Caco-2 (cell line): ENCODE data around the gene CNPY2. TPM values are rescaled to one million over a fixed set of nuclear protein-coding genes. Genes with fewer than 3 reads are reported as not detected.
A peak's percentile ranks its signal among the peaks of the same experiment; 100 is the strongest.
"Not testable (repeated sequence)": the region's sequence is repeated elsewhere in the genome, so short reads cannot be mapped to it uniquely, and the experiment has no call there.

Experiments
- BruUV-seq: library from RNA; stranded (reverse); fragments of 400-500 nt; replicated peaks from 2 replicates; lab custom pipeline; 2021; lab: Mats Ljungman, UMichigan
- CTCF ChIA-PET: fragments of 300-600 bp; sonication (Branson Sonifier 250); formaldehyde crosslinking; loops from one replicate; lab custom pipeline; 2022; ENCODE audit warnings: antibody characterized with exemption; lab: Charles Lee
- POLR2A ChIA-PET: fragments of 300-600 bp; sonication (Branson Sonifier 250); formaldehyde crosslinking; loops from one replicate; lab custom pipeline; 2022; ENCODE audit warnings: antibody characterized with exemption; lab: Charles Lee
- DNase-seq, 2 experiments: peaks; one replicate each; pipeline versions ENCODE4 v3.0.0 to v3.0.0-alpha.2; 2020 to 2022
- H3K27me3 ChIP-seq: replicated peaks from 2 replicates; pipeline ENCODE4 v1.6.0; 2011; ENCODE audit warnings: low read length; ENCODE audit not compliant: control insufficient read depth, insufficient read depth
- H3K36me3 ChIP-seq: 2 replicates; pipeline ENCODE4 v1.5.1; 2011; ENCODE audit warnings: low read length; ENCODE audit not compliant: control insufficient read depth, insufficient read depth
- H3K4me1 ChIP-seq: fragments of 250-450 bp; sonication (Bioruptor Pico); 2 replicates; pipeline ENCODE4 v1.5.1; 2020; ENCODE audit warnings: mild to moderate bottlenecking
- H3K4me3 ChIP-seq: 2 replicates; pipeline ENCODE4 v1.5.1; 2011; ENCODE audit warnings: low read depth, mild to moderate bottlenecking, control low read depth, low read length
- H3K9me3 ChIP-seq: fragments of 250-450 bp; sonication (Bioruptor Pico); 2 replicates; pipeline ENCODE4 v1.5.1; 2020; ENCODE audit warnings: mild to moderate bottlenecking, moderate library complexity
- H3K27ac Mint-ChIP-seq: one replicate; pipeline ENCODE4 v1.8.0; 2022; ENCODE audit warnings: mixed read lengths; ENCODE audit not compliant: unreplicated experiment
- H3K27me3 Mint-ChIP-seq: one replicate; pipeline ENCODE4 v1.8.0; 2022; ENCODE audit warnings: mixed read lengths; ENCODE audit not compliant: insufficient read depth, unreplicated experiment
- H3K36me3 Mint-ChIP-seq: one replicate; pipeline ENCODE4 v1.8.0; 2022; ENCODE audit warnings: mild to moderate bottlenecking, mixed read lengths; ENCODE audit not compliant: insufficient read depth, unreplicated experiment
- H3K4me1 Mint-ChIP-seq: one replicate; pipeline ENCODE4 v1.8.0; 2022; ENCODE audit warnings: low read depth, mixed read lengths; ENCODE audit not compliant: unreplicated experiment
- H3K4me3 Mint-ChIP-seq: one replicate; pipeline ENCODE4 v1.8.0; 2022; ENCODE audit warnings: mild to moderate bottlenecking, moderate library complexity, mixed read lengths; ENCODE audit not compliant: unreplicated experiment
- H3K9me3 Mint-ChIP-seq: one replicate; pipeline ENCODE4 v1.8.0; 2022; ENCODE audit warnings: mixed read lengths; ENCODE audit not compliant: unreplicated experiment
- intact Hi-C: fragments of 100-400 bp; cut with micrococcal nuclease; formaldehyde crosslinking; loops from one replicate; pipeline ENCODE4 v1.10.0; 2022; ENCODE audit not compliant: unreplicated experiment
- total RNA-seq: library from RNA; stranded (reverse); gene quantifications from 2 replicates; pipeline ENCODE4 v1.2.3, GENCODE V29; 2022
- TF ChIP-seq, protein P1 (sequence below), 2 experiments: fragments of 200-600 bp in 1 of 2; IDR thresholded peaks; 1 replicate in 1 of 2; 2 replicates in 1 of 2; pipeline versions ENCODE4 v1.5.1 to v1.8.0; 2011 to 2022; ENCODE audit warnings: antibody characterized with exemption in 1 of 2, control low read depth in 1 of 2, inconsistent platforms in 1 of 2, low read depth in 1 of 2, low read length in 1 of 2, mild to moderate bottlenecking in 1 of 2, moderate library complexity in 1 of 2; ENCODE audit not compliant: insufficient read depth in 1 of 2, severe bottlenecking in 1 of 2, unreplicated experiment in 1 of 2

CNPY2 gene
- total RNA-seq, 1 experiment from 2014 or later: 204 TPM

DNA sequence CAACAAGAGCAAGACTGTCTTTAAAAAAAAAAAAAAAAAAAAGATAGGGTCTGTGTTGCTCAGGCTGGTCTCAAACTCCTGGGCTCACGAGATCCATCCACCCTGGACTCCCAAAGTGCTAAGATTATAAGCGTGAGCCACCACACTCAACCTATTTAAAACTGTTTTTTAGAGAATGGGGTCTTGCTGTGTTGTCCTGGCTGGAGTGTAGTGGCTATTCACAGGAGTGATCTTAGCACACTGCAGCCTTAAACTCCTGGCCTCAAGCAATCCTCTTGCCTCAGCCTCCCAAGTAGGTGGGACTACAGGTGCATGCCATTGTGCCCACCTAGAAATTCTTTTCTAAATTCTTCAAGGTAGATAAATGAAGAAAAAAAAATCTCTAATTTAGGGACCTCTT is 41.5 kb downstream of the CNPY2 start:
- Mint-ChIP-seq H3K9me3 (no peaks in the 10 kb centered on the region), H3K27ac (no peak overlapping the region), H3K36me3 (peaks cover 88% of the 10 kb centered on the region), H3K4me1 (no peaks in the 10 kb centered on the region), H3K27me3 (no peaks in the 10 kb centered on the region), H3K4me3 (no peak overlapping the region)
- no TSS peak for BruUV-seq
- Histone ChIP-seq H3K4me3 (no peak overlapping the region), H3K9me3 (no peaks in the 10 kb centered on the region), H3K4me1 (no peaks in the 10 kb centered on the region), H3K27me3 (no peaks in the 10 kb centered on the region), H3K36me3 (no peaks in the 10 kb centered on the region; the same call in none of the 2 replicates)
- intact Hi-C loops: loop anchor here (5.0 kb wide), 1 partner anchor 82 kb away; no protein-coding TSS in a partner anchor
- DNase-seq: no peak
- ChIA-PET POLR2A (interaction anchor here (0.7 kb wide), 1 partner anchor 17 kb away, joined by 3 read pairs; no protein-coding TSS in a partner anchor), CTCF (no interaction called here)
- TF ChIP-seq, protein P1, sequence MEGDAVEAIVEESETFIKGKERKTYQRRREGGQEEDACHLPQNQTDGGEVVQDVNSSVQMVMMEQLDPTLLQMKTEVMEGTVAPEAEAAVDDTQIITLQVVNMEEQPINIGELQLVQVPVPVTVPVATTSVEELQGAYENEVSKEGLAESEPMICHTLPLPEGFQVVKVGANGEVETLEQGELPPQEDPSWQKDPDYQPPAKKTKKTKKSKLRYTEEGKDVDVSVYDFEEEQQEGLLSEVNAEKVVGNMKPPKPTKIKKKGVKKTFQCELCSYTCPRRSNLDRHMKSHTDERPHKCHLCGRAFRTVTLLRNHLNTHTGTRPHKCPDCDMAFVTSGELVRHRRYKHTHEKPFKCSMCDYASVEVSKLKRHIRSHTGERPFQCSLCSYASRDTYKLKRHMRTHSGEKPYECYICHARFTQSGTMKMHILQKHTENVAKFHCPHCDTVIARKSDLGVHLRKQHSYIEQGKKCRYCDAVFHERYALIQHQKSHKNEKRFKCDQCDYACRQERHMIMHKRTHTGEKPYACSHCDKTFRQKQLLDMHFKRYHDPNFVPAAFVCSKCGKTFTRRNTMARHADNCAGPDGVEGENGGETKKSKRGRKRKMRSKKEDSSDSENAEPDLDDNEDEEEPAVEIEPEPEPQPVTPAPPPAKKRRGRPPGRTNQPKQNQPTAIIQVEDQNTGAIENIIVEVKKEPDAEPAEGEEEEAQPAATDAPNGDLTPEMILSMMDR (IDR thresholded peaks at IDR 0.05; ENCODE audit: insufficient read depth in 1 of 2, low read depth in 1 of 2, low read length in 1 of 2, severe bottlenecking in 1 of 2, unreplicated experiment in 1 of 2): no peak

DNA sequence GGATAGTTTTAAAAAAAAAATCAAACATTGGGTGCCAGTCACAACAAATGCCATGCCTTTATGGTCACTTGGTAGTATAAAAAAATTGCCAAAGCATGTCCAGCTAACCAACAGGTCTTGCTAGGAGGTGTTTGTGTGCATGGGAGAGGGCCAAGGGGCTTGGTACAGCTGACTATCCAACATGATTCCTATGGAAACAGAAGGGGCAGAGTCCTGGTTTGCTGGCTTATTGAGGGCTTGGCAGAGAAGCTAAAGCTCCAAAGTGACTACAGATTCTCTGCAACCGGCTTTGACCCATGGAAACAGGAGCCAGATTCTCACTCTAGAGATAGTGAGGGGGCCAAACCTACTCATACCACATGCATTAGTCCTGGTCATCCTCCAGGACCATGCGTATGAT is 43.3 kb downstream of the CNPY2 start:
- H3K4me1 Mint-ChIP-seq, H3K9me3 ChIP-seq, H3K4me3 ChIP-seq, H3K9me3 Mint-ChIP-seq, H3K4me3 Mint-ChIP-seq, H3K27me3 Mint-ChIP-seq, CTCF ChIA-PET, H3K36me3 ChIP-seq, H3K27me3 ChIP-seq, H3K4me1 ChIP-seq, H3K27ac Mint-ChIP-seq, POLR2A ChIA-PET, DNase-seq: not testable (repeated sequence)
- TSS peak; percentile 61 for BruUV-seq
- peaks cover 76% of the 10 kb centered on the region for H3K36me3 Mint-ChIP-seq
- intact Hi-C loops: loop anchor here (5.0 kb wide), 1 partner anchor 80 kb away; no protein-coding TSS in a partner anchor

DNA sequence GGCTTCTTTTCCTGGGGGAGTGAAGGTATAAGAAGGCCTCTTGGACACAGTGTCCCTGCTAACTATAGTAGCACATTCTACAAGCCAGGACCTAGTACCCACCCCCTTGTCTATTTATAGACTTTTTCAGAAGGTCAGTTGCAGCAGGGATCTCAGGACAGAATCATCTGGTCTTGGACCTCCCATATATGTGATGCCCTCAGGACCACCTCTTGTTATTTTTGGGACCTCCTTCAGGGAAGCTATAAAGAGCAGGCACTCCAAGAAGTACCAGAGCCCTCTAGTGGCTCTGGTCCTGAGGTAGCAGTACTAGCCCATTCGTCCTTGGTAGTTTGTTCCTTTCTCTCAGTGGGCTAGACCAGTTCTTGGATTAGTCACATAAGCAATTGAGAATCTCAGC is 44.8 kb downstream of the CNPY2 start:
- Mint-ChIP-seq H3K27ac (no peak overlapping the region), H3K36me3 (peaks cover 64% of the 10 kb centered on the region), H3K27me3 (no peaks in the 10 kb centered on the region), H3K9me3 (no peaks in the 10 kb centered on the region), H3K4me3 (no peak overlapping the region), H3K4me1 (peaks cover 6% of the 10 kb centered on the region)
- TF ChIP-seq, protein P1 (IDR thresholded peaks at IDR 0.05; ENCODE audit: insufficient read depth in 1 of 2, low read depth in 1 of 2, low read length in 1 of 2, severe bottlenecking in 1 of 2, unreplicated experiment in 1 of 2): peak; percentile 25 to 53
- DNase-seq: no peak
- Histone ChIP-seq H3K9me3 (no peaks in the 10 kb centered on the region), H3K4me3 (no peak overlapping the region), H3K4me1 (no peaks in the 10 kb centered on the region), H3K27me3 (no peaks in the 10 kb centered on the region), H3K36me3 (no peaks in the 10 kb centered on the region; the same call in none of the 2 replicates)
- BruUV-seq: no TSS peak
- intact Hi-C loops: loop anchor here (5.0 kb wide), 1 partner anchor 79 kb away; no protein-coding TSS in a partner anchor
- CTCF ChIA-PET: interaction anchor here (1.3 kb wide), 1 partner anchor 65 kb away, joined by 3 read pairs; no protein-coding TSS in a partner anchor
- POLR2A ChIA-PET: no interaction called here
